ENCODE data around the gene ALDH1L2. TPM values are rescaled to one million over a fixed set of nuclear protein-coding genes. Genes with fewer than 3 reads are reported as not detected.
"Not testable (repeated sequence)": the region's sequence is repeated elsewhere in the genome, so short reads cannot be mapped to it uniquely, and the experiment has no call there.

Gene ALDH1L2
- total RNA-seq, 1 experiment from 2014 or later, result 26.1 TPM

GRCh38 chr12:104985206-104985605 is 99.1 kb downstream of the ALDH1L2 start:
- Mint-ChIP-seq H3K4me3 (ENCODE audit: unreplicated experiment) (peak overlapping the region; percentile 88), H3K4me1 (ENCODE audit: low read depth, unreplicated experiment) (peaks cover 20% of the 10 kb centered on the region), H3K27ac (ENCODE audit: unreplicated experiment) (peak overlapping the region; percentile 79), H3K36me3 (ENCODE audit: insufficient read depth, unreplicated experiment) (peaks cover 23% of the 10 kb centered on the region), H3K27me3 (ENCODE audit: insufficient read depth, unreplicated experiment) (peaks cover 3% of the 10 kb centered on the region), H3K9me3 (ENCODE audit: unreplicated experiment) (no peaks in the 10 kb centered on the region)
- intact Hi-C loops (cut with micrococcal nuclease; ENCODE audit: unreplicated experiment), result no loop called here
- no peaks in the 10 kb centered on the region for H3K9me3 ChIP-seq
- H3K36me3 ChIP-seq (ENCODE audit: control insufficient read depth, insufficient read depth, low read length), result no peaks in the 10 kb centered on the region
- peaks cover 7% of the 10 kb centered on the region; the same call in 1 of the 2 replicates for H3K4me1 ChIP-seq
- TF ChIP-seq CTCF (IDR thresholded peaks at IDR 0.05; ENCODE audit: insufficient read depth in 1 of 2, low read depth in 1 of 2, low read length in 1 of 2, severe bottlenecking in 1 of 2, unreplicated experiment in 1 of 2), result no peak
- CTCF ChIA-PET, result no interaction called here
- no peak overlapping the region for H3K4me3 ChIP-seq (ENCODE audit: low read depth, low read length)
- BruUV-seq (replicated peaks), result no TSS peak
- H3K27me3 ChIP-seq (replicated peaks; ENCODE audit: control insufficient read depth, insufficient read depth, low read length), result no peaks in the 10 kb centered on the region
- POLR2A ChIA-PET, result no interaction called here
- DNase-seq, result peak in 1 of 2 experiments; percentile 5

GRCh38 chr12:104977688-104978087 is 106.6 kb downstream of the ALDH1L2 start:
- BruUV-seq (replicated peaks); H3K27me3 Mint-ChIP-seq (ENCODE audit: insufficient read depth, unreplicated experiment); H3K36me3 Mint-ChIP-seq (ENCODE audit: insufficient read depth, unreplicated experiment); H3K4me1 Mint-ChIP-seq (ENCODE audit: low read depth, unreplicated experiment); H3K4me1 ChIP-seq; H3K4me3 ChIP-seq (ENCODE audit: low read depth, low read length); H3K9me3 Mint-ChIP-seq (ENCODE audit: unreplicated experiment); intact Hi-C loops (cut with micrococcal nuclease; ENCODE audit: unreplicated experiment); CTCF ChIA-PET; POLR2A ChIA-PET; H3K27ac Mint-ChIP-seq (ENCODE audit: unreplicated experiment); DNase-seq; H3K27me3 ChIP-seq (replicated peaks; ENCODE audit: control insufficient read depth, insufficient read depth, low read length); H3K36me3 ChIP-seq (ENCODE audit: control insufficient read depth, insufficient read depth, low read length); H3K9me3 ChIP-seq; H3K4me3 Mint-ChIP-seq (ENCODE audit: unreplicated experiment): not testable (repeated sequence)

GRCh38 chr12:104976703-104977102 is 107.6 kb downstream of the ALDH1L2 start:
- no peaks in the 10 kb centered on the region for H3K36me3 Mint-ChIP-seq (ENCODE audit: insufficient read depth, unreplicated experiment)
- no peak overlapping the region for H3K4me3 ChIP-seq (ENCODE audit: low read depth, low read length)
- ChIA-PET CTCF (no interaction called here), POLR2A (no interaction called here)
- no peaks in the 10 kb centered on the region for H3K4me1 ChIP-seq
- no peaks in the 10 kb centered on the region for H3K36me3 ChIP-seq (ENCODE audit: control insufficient read depth, insufficient read depth, low read length)
- no peak overlapping the region for H3K27ac Mint-ChIP-seq (ENCODE audit: unreplicated experiment)
- BruUV-seq (replicated peaks), result no TSS peak
- peaks cover 3% of the 10 kb centered on the region for H3K27me3 Mint-ChIP-seq (ENCODE audit: insufficient read depth, unreplicated experiment)
- H3K4me1 Mint-ChIP-seq (ENCODE audit: low read depth, unreplicated experiment), result no peaks in the 10 kb centered on the region
- intact Hi-C loops (cut with micrococcal nuclease; ENCODE audit: unreplicated experiment), result no loop called here
- no peak overlapping the region for H3K4me3 Mint-ChIP-seq (ENCODE audit: unreplicated experiment)
- no peak for TF ChIP-seq CTCF (IDR thresholded peaks at IDR 0.05; ENCODE audit: insufficient read depth in 1 of 2, low read depth in 1 of 2, low read length in 1 of 2, severe bottlenecking in 1 of 2, unreplicated experiment in 1 of 2)
- DNase-seq, result no peak
- no peaks in the 10 kb centered on the region for H3K27me3 ChIP-seq (replicated peaks; ENCODE audit: control insufficient read depth, insufficient read depth, low read length)
- no peaks in the 10 kb centered on the region for H3K9me3 Mint-ChIP-seq (ENCODE audit: unreplicated experiment)
- H3K9me3 ChIP-seq, result no peaks in the 10 kb centered on the region

Measured in Caco-2 (cell line).